Subcutaneous preadipocyte (primary cell): Measurements from ENCODE around the gene ACKR3. TPM values are rescaled to one million over a fixed set of nuclear protein-coding genes. Genes with fewer than 3 reads are reported as not detected.

Source experiments
- total RNA-seq: library from RNA; depleted of rRNA; stranded (reverse); fragments of >200 nt; gene quantifications from 2 replicates; pipeline ENCODE4 v1.2.3, GENCODE V29; 2012

ACKR3 gene
- total RNA-seq: 1.2 and 5.5 TPM in 2 replicates

GRCh38 chr2:236569573-236569973 lies at the start of gene ACKR3:
ACKR3 (plus strand) TSS chr2:236569825; CDS start chr2:236580466, 10,641 bp downstream.

